GM12801 (cell line): ENCODE results near the gene INPP4B.

Source experiments
- CTCF ChIP-seq: IDR thresholded peaks from one replicate; pipeline ENCODE4 v1.5.1; 2011; ENCODE audit warnings: control low read depth; ENCODE audit not compliant: insufficient read length; ENCODE audit errors: extremely low read depth

The INPP4B gene

GRCh38 chr4:142336251-142336934 lies 509.7 kb downstream of the INPP4B start:
- no peak for TF ChIP-seq CTCF

GRCh38 chr4:142334931-142335330 lies 511.2 kb downstream of the INPP4B start:
- TF ChIP-seq CTCF: no peak

GRCh38 chr4:142331646-142332045 lies 514.5 kb downstream of the INPP4B start:
- TF ChIP-seq CTCF: no peak

GRCh38 chr4:142331132-142331531 lies 515.0 kb downstream of the INPP4B start:
- TF ChIP-seq CTCF: no peak

GRCh38 chr4:142330311-142330710 lies 515.8 kb downstream of the INPP4B start:
- no peak for TF ChIP-seq CTCF

- no peak for TF ChIP-seq CTCF
Measured at GRCh38 chr4:142329313-142329712, 516.8 kb downstream of the INPP4B start.

- TF ChIP-seq CTCF: no peak
Measured at GRCh38 chr4:142326181-142326580, 519.9 kb downstream of the INPP4B start.
